Measurements from ENCODE around the gene MEF2B.
A peak's percentile ranks its signal among the peaks of the same experiment; 100 is the strongest.
"Not testable (repeated sequence)": the region's sequence is repeated elsewhere in the genome, so short reads cannot be mapped to it uniquely, and the experiment has no call there.

The MEF2B gene

DNA sequence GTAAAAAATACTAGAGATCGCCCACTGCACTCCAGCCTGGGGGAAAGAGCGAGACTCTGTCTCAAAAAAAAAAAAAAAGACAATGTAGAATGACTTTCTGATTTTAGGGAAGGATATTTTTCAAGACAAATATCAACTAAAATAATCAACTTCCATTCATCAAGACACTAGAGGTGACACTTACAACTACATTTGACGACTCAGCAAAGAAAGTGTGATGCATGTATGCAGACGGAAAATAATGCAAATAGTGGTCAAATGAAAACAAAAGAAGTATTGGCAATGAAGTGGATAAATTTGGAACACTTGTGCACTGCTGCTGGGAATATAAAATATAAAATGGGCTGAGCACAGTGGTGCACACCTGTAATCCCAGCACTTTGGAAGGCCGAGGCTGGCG lies 44.0 kb downstream of the MEF2B start:
- DNase-seq (ENCODE audit: low read depth), result no peak

- no peak for DNase-seq (ENCODE audit: low read depth)
Observed at GRCh38 chr19:19123386-19123785, 46.7 kb downstream of the MEF2B start.

- no peak for DNase-seq (ENCODE audit: low read depth)
Observed at GRCh38 chr19:19122902-19123301, 47.2 kb downstream of the MEF2B start.

DNA sequence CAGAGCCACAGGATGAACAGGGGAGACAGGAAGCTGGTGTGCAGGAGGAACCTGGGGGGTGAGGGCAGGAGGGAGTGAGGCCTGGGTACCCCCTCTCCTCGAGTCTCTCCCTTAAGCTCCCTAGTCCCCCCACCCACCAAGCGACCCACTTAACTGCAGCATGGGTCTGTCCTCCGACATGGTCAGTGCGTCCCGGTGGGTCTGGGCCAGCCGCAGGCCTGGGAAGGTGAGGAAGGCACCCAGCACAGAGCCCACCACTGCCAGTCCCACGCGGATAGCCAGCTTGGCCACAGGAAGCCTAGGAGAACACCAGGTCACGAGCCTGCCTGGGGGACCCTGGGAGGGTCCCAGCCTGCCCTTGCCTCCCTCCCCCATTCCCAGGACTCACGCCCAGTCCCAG lies 48.7 kb downstream of the MEF2B start:
- no peak for DNase-seq (ENCODE audit: low read depth)

DNA sequence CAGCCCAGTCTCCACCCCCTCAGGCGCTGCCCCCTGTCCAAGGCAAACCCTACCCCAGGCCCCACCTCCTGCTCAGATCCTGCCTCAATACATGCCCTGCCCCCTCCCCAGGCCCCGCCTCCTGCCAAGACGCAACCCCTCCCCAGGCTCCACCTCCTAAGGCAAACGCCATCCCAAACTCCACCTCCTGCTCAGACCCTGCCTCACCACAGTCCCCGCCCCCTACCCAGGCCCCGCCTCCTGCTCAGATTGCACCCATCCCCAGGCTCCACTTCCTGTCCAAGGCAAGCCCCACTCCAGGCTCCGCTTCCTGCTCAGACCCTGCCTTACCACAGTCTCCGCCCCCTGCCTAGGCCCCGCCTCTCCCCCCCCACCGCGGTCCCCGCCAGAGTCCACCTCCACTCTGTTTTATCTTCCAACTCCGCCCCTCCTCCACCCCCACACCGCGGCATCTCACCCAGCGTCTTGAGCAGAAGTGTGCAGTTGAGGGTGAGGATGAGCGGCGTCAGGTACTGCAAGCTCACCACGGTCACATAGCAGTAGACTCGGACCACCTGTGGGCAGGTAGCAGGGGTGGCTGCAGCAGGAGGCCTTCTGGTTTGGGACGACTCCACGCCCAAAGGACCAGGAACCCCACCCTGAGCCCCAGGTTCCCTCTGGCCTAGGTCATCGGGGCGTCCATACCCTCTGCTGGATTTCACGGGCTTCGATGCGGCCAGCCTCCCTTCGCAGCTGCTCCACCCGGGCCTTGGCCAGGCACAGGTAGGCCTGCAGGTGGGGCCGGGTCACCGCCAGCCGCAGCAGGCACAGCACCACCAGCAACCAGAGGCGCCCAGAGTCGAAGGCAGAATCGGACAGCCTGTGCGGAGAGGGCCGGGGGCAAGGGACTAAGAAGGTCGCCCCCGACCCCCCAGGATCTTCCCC lies 49.5 kb downstream of the MEF2B start:
- DNase-seq (ENCODE audit: low read depth), result peak; percentile 98

DNA sequence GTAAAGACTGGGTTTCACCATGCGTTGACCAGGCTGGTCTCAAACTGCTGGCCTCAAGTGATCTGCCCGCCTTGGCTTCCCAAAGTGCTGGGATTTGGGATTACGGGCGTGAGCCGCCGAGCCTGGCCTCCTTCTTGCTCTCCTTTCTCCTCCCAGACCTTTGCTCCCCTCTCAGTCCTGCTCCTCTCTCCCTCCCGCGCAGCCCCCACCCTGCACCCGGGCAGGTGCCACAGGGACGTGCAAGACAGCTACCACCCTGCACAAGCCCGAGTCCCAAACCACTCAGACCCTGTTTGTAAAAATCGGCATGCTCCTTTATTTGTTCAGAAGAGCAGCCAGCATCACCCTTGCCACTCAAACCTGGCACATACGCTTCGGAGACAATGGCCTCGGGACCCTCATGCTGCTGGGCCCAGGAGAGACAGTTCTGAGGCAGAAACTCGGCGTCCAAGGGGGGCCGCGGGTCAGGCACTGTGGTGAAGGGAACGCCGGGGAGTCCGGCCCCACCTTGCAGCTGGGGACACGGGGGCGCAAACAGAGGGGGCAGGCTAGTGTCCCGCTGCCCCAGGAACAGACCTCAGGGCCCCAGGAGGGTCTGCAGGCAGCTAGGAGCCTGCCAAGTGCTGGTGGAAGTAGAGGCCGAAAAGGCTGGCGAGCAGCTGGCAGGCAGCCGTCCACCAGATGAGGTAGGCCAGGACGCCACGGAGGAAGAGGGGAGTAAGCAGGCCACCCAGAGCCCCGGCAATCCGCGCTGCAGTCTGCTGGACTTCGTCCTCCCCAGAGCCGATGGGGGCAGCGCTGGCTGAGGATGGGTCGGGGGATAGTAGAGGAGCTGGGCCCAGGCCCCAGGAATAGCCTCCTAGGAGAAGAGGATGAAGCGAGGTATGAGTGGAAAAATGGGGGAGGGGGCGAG lies 50.5 kb downstream of the MEF2B start:
- no peak for DNase-seq (ENCODE audit: low read depth)

GRCh38 chr19:19115954-19116353 lies 54.1 kb downstream of the MEF2B start:
- DNase-seq (ENCODE audit: low read depth), result no peak

DNA sequence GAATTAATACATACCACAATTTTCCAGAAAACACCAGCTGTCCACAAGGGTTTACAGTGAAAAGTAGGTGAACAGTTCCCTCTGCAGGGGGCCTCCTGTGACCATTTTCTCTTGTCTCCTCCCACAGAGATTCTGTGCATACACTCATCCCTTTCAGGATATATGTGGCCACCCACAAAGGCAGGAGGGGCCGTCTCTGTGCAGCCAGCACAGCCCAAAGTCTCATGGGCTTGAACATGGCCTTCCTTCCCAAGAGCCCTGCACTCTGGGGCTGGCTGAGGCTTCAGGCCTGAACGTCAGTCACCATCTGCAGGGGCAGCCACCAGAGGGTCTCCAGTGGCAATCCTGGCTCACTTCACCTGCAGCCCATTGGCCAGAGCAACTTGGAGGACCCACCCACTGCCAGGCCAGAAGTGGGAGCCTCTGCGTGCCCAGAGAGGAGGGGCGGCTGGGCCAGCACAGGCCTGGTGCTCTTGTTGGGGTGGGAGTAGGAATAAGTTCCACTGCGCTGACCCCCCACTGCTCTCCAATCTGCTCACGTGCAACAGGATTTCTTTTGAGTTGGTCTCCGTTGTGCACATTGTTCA lies 56.9 kb downstream of the MEF2B start:
- peak; percentile 57 for DNase-seq (ENCODE audit: low read depth)

DNA sequence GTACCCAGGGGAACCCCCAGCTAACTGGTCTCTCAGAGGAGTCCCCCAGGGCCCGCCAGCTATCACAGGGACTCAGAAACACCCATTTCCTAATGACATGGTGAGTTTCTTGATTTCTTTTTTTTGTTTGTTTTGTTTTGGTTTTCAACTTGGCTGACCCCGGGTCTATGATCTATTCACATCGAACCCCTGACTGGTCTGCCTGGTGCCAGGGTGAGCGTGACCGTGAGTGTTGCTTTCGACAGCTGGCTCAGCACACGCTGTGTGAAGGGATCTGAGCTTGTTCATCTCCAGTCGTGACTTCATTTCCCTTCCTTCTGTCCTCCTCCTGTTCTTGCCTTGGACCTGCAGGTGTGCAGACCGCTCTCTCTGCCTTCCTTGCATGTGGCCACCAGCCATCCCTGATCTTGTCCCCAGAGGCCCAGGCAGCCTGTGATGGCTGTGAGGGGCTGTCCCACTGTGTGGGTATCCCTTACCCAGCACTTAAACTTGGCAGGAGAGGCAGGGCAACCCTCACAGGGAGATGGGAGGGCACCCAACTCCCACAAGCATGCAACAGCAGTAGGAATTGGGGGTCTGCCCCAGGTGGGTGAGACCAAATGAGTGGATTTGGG lies 58.0 kb downstream of the MEF2B start:
- no peak for DNase-seq (ENCODE audit: low read depth)

GRCh38 chr19:19111136-19111835 lies 58.8 kb downstream of the MEF2B start:
- no peak for DNase-seq (ENCODE audit: low read depth)

- DNase-seq (ENCODE audit: low read depth), result peak; percentile 13
Observed at GRCh38 chr19:19110410-19111135, 59.5 kb downstream of the MEF2B start.

DNA sequence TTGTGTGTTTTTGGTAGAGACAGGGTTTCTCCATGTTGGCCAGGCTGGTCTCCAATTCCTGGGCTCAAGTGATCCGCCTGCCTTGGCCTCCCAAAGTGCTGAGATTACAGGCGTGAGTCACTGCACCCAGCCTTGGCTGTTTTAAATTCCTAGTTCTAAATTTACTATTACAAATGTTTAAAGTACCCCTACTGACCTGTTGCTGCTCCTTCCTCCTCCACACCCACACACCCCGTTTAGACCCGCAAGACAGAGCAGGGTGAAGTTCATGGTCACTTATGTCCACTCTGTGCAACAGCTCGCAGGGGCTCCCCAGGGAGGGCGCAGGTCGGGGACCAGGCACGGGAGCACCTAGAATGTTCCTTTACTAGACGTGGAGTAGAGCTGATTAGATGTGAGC lies 60.5 kb downstream of the MEF2B start:
- DNase-seq (ENCODE audit: low read depth), result peak; percentile 16

GRCh38 chr19:19107654-19108053 lies 62.4 kb downstream of the MEF2B start:
- no peak for DNase-seq (ENCODE audit: low read depth)

DNA sequence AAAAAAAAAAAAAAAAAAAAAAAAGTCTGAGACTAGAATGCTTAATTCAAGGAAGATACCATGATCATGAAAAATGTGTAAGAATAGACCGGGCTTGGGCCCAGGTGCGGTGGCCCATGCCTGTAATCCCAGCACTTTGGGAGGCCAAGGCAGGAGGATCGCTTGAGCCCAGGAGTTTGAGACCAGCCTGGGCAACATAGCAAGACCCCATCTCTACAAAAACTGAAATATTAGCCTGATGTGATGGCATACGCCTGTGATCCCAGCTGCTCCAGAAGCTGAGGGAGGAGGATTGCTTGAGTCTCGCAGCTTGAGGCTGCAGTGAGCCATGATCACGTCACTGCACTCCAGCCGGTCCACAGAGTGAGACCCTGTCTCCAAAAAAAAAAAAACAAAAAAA lies 63.1 kb downstream of the MEF2B start:
- not testable (repeated sequence) for DNase-seq (ENCODE audit: low read depth)

DNA sequence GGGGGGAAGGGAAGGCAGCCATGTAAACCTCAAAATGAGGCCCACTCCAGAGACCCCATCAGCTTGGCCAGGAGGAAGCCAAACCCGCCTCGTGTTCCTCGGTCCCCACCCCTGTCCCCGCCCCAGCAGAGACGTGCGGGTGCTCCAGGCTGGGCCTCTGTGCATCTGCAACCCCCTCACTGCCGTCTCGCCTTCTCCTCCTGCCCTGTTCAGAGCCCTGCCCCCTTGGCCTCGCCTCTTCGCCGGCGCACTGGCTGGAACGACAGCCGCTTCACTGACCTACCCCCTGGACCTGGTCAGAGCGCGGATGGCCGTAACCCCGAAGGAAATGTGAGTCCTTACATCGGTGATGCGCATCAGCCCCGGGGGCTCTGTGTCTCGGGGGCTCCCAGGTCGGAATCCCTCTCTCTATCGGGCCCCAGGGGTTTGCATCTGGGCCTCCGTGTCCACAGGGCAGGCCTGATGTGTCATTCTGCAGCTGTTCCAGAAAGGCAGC lies 64.0 kb downstream of the MEF2B start:
- DNase-seq (ENCODE audit: low read depth), result peak; percentile 51

DNA sequence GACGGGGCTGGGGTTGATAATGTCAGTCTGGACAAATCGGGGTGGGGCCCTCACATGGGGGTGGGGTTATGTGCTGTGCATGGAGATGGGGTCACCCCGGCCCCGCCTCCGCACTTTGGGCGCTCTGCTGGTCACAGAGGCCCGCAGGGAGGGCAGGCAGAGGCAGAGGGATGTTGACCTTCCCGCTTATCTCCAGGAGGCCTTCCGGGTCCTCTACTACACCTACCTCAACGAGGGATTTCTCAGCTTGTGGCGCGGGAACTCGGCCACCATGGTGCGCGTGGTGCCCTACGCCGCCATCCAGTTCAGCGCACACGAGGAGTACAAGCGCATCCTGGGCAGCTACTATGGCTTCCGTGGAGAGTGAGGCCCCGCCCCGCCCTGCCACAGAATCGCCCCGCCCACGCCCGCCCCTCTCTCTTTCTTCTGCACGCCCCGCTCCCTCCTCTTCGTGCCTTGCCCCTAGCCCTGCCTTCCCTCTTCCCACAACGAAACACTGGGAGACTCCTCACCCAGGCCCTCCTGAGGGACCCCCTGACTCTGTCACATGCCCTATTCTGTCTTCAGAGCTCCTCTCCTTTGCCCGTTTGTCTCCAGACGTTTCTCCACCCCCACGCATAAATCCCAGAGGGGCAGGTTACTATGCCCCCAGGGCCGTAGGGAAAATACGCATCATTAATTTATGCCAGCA lies 64.6 kb downstream of the MEF2B start:
- DNase-seq (ENCODE audit: low read depth), result peak; percentile 65

DNA sequence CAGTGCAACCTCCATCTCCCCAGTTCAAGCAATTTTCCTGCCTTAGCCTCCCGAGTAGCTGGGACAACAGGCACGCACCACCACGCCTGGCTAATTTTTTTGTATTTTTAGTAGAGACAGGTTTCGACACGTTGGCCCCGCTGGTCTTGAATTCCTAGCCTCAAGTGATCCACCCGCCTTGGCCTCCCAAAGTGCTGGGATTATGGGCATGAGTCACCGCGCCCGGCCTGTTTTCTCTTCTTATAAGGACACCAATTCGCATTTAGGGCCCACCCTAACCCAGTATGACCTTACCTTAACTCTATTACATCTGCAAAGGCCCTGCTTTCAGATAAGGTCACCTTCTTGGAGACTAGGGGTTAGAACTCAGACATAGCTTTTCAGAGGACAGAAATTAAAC lies 66.9 kb downstream of the MEF2B start:
- no peak for DNase-seq (ENCODE audit: low read depth)

GRCh38 chr19:19102566-19102965 lies 67.5 kb downstream of the MEF2B start:
- DNase-seq (ENCODE audit: low read depth), result not testable (repeated sequence)

- DNase-seq (ENCODE audit: low read depth), result no peak
Observed at GRCh38 chr19:19101540-19101939, 68.5 kb downstream of the MEF2B start.
